ENCODE measurements around the gene IL32.
A peak's percentile ranks its signal among the peaks of the same experiment; 100 is the strongest.
"Not testable (repeated sequence)": the region's sequence is repeated elsewhere in the genome, so short reads cannot be mapped to it uniquely, and the experiment has no call there.

The IL32 gene

GRCh38 chr16:3051494-3051893, 13.9 kb upstream of the IL32 start:
- DNase-seq (ENCODE audit: low spot score): no peak

DNA sequence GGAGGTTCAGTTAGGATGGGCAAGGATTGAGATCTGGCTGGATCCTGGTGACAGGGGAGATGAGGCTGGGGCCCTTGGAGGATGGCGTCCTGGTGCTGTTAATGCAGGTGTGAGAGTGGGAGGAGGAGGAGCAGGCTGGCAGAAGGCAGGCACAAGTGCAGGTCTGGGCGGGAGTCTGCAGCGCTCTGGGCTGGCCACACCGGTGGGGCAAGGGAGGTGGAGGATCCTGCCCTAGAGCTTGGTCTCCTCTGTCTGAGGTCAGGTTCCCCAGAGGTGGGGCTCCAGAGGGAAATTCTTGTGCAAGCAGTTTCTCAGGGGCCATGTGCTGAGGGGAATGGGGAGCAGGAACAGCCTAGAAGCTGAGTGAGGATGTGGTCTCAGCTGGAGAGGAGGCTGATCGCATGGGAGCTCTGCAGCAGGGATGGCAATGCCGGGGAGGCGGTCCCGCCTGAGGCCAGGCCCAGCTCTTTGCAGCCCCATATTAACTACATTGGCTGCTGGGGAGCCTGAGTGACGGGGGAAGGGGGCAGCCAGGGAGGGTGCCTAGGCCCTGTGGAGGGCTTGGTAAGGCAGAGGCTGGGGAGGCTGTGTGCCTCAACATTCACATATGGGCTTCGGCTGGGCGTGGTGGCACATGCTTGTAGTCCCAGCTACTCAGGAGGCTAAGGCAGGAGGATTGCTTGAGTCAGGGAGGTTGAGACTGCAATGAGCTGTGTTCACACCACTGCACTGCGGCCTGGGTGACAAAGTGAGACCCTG, 12.7 kb upstream of the IL32 start:
- not testable (repeated sequence) for DNase-seq (ENCODE audit: low spot score)

GRCh38 chr16:3053330-3053710, 12.1 kb upstream of the IL32 start:
- DNase-seq (ENCODE audit: low spot score): not testable (repeated sequence)

DNA sequence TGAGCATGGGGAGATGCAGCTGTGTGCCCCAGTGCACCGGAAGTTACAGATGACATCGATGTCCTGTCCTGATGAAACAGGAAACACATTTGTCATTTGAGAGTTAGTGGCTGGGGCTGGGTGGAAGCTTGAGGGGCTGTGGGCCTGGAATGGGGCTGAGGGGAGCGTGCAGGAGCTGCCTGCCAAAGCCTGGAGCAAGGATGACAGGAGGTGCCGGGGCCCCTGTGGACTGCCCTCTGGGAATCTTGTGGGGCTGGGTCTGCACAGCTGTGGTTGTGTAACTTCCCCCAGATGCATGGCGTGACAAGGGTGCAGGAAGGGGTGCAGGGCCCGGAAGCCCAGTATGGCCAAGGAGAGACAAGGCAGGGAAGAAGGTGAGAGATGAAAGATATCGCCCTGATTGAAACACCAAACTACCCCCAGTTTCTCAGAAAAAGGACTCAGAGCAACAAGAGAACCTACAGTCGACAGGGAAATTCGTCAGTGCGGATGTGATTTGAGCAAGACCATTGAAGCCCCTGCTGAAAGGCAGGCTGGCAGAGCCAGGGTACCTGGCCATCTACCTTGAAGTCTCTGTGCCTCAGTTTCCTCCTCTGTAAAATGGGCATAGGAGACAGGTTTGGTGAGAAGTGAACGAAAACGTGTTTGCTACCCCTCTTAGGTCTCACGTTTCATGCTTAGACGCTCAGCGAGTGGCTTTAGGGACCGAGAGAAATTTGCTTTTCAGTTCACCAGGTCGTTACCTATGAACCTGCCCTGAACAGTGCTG, 10.3 kb upstream of the IL32 start:
- no peak for DNase-seq (ENCODE audit: low spot score)

DNA sequence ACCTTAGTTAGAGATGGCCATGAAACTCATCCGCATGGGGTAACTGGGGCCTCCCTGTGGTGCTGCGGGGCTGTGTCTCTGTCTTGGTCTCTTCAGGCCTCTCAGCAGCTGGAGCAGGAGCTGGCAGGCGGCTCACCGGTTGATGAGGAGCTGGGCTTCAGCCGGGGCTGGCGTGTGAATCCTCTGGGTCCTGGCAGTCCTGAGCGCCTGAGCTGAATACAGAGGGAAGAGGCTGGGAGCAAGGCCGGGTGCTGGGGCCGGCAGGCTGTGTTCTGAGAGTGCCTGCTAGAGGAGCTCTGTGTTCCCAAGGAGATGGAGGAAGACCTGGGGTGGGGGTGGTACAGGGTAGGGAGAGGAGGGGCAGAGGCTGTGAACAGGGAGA, 9.7 kb upstream of the IL32 start:
- not testable (repeated sequence) for DNase-seq (ENCODE audit: low spot score)

GRCh38 chr16:3056336-3057180, 8.9 kb upstream of the IL32 start:
- DNase-seq (ENCODE audit: low spot score): no peak

DNA sequence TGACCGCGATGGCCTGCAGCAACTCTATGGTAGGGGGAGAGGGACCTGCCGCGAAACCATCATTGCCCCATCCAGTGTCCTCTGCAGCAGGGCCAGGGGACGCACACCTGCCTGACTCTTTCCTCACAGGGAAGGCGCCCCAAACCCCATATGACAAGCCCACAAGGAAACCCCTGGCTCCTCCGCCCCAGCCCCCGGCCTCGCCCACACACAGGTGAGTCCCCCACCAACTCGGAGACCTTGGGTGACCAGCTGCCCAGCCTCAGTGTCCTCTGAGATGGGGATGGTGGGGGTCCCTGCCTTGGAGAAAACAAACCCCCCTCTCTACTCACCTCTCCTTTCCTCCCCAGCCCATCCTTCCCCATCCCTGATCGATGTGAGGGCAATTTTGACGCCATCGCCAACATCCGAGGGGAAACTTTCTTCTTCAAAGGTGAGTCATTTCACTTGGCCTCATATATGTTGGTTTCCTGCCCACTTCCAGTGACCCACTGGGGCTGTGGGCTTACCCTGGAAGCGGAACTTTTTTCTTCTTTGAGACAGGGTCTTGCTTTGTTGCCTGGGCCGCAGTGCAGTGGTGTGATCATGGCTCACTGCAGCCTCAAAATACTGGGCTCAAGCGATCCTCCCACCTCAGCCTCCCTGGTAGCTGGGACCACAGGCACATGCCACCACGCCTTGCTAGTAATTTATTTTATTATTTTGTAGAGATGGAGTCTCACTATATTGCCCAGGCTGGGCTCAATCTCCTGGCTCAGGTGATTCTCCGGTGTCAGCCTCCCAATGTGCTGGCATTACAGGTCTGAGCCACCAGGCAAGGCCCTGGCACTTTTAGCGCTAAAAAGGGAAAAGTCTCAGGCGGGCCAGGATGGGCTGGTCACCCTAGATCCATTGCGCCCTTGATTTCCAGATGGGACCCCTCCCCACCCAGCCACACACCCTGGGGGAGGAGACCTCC, 8.0 kb upstream of the IL32 start:
- no peak for DNase-seq (ENCODE audit: low spot score)

- DNase-seq (ENCODE audit: low spot score): peak; percentile 49
Observed at GRCh38 chr16:3058139-3059030, 7.1 kb upstream of the IL32 start.

DNA sequence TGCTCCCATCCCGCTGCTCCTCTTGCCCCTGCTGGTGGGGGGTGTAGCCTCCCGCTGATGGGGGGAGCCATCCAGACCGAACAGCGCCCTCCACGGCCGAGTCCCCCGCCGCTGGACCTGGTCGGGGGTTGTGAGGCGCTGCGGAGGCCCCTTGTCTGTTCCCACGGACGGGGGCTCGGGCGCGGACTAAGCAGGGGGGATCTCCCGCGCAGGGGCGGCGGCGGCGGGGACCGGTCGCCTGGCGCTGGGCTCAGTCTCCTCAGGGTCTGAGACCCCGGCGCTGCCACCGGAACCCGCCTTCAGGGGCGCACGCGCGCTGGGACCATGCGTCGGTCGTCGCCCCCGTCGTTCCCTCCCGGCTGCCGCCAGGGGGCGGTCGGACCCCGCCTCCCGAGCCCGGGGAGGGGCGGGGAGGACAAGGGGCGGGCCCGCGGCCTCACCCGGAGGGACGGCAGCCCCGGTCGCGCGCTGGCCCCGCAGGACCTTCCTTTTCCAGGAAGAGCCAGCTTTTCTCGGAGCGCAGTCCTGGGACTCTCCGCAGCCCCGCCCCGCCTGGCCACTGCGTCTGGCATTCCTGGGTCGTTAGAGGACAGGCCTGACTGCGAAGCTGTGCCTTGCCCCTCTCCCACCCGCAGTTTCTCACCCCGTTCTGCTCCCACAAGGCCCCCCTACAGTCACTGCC, 6.3 kb upstream of the IL32 start:
- peak; percentile 88 for DNase-seq (ENCODE audit: low spot score)

DNA sequence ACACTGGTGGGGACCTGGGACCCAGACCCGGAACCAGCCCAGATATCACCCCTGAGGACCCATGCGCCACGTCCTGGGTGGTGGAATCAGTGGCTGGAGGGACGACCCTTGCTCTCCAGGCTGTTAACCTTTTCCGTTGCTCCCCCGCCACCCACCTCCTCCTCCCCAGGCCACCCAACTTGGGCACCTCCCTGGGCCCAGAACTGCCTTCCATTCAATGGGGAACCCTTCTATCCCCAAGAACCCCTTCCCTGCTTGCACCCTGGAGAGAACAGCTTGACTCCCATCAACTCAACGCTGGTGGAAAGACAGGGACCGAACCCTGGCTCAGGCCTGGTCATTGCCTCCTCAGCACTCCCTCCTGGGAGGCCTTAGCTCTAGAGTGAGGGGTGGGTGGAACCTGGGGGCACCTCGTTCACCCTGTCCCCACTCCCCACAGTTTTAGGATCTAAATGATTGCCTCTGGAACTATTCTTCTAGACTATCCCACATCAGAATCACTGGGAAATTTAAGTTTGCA, 5.7 kb upstream of the IL32 start:
- no peak for DNase-seq (ENCODE audit: low spot score)

DNA sequence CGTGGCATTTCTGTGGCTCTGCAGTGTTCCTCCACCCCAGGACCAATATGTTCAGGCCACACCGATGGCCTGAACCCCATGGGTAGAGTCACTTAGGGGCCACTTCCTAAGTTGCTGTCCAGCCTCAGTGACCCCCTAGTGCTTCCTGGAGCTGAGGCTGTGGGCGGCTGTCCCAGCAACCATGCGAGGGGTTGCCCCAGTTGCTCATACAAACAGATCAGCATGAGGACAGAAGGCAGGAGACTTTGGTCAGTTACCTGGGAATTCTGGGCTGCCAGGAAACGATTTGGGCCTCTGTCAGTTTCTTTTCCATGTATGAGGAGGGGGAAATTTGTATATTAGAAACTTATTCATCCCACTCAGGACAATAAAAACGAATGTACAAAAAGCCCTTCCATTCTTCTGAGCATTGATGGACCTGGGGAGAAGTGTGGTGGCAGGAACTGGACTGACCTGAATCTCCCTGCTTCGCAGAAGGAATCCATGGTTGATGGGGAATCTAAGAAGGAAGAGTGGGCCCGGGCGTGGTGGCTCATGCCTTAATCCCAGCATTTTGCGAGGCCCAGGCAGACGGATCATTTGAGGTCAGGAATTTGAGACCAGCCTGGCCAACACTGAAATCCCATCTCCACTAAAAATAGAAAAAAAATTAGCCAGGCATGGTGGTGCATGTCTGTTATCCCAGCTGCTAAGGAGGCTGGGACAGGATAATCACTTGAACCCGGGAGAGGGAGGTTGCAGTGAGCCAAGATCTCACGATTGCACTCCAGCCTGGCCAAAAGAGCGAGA, 4.9 kb upstream of the IL32 start:
- no peak for DNase-seq (ENCODE audit: low spot score)

DNA sequence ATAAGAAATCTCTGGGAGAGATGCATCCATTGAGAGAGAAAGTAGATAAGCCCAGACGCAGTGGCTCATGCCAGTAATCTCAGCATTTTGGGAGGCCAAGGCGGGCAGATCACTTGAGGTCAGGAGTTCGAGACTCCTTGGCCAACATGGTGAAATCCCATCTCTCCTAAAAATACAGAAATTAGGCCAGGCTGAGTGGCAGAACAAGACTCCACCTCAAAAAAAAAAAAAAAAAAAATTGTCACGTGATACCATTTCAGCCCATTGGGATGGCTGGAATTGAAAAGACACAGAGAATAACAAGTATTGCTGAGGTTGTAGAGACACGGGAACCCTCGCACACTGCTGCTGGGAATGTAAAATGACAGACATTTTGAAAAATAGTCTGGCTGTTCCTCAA, 2.9 kb upstream of the IL32 start:
- no peak for DNase-seq (ENCODE audit: low spot score)

GRCh38 chr16:3063625-3064386, 1.6 kb upstream of the IL32 start:
- no peak for DNase-seq (ENCODE audit: low spot score)

DNA sequence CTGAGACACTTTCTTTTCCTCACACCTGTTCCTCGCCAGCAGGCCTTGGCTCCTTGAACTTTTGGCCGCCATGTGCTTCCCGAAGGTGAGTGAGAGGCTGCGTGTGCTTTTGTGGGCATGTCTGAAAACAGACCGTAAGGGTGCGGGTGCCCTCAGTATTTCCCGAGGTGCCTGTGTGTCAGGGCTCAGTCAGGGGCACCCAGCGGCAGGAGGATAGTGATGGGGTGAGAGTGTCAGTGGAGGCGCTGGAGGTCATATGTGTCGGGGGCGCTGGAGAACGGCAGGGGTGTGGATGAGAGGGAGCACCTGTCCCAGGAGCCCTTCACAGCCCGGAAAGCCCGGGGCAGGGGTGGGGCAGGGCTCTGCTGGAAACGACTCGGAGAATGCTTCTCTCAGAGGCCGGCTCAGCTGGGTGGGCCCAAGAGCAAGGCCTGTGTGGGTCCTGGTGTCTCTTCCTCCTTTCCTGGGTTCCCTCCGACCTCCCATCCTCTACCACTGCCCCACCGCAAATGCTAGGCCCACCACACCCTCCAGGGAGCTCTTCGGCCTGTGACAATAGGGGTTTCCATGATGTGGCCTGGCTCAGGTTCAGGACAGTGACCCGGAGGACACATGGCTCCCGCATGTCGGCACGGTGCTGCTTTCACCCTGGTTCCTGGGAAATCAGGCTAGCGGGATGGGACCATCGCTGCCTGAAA, 451 bp downstream of the IL32 start:
- DNase-seq (ENCODE audit: low spot score): no peak

- no peak for DNase-seq (ENCODE audit: low spot score)
Observed at GRCh38 chr16:3066440-3066748, 954 bp downstream of the IL32 start.

- DNase-seq (ENCODE audit: low spot score): no peak
Observed at GRCh38 chr16:3068487-3068886, 3.0 kb downstream of the IL32 start.

DNA sequence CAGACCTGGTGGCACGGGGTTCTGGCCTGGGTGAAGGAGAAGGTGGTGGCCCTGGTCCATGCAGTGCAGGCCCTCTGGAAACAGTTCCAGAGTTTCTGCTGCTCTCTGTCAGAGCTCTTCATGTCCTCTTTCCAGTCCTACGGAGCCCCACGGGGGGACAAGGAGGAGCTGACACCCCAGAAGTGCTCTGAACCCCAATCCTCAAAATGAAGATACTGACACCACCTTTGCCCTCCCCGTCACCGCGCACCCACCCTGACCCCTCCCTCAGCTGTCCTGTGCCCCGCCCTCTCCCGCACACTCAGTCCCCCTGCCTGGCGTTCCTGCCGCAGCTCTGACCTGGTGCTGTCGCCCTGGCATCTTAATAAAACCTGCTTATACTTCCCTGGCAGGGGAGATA, 3.7 kb downstream of the IL32 start:
- not testable (repeated sequence) for DNase-seq (ENCODE audit: low spot score)
